HG02885 (cell line): ENCODE measurements around the gene HSPB2.

Experiments used
- ATAC-seq: cut with Tn5 transposase; IDR thresholded peaks from one replicate; pipeline ENCODE4 v1.9.1; 2021; ENCODE audit warnings: mild to moderate bottlenecking; ENCODE audit not compliant: unreplicated experiment, poor library complexity

HSPB2 gene

DNA sequence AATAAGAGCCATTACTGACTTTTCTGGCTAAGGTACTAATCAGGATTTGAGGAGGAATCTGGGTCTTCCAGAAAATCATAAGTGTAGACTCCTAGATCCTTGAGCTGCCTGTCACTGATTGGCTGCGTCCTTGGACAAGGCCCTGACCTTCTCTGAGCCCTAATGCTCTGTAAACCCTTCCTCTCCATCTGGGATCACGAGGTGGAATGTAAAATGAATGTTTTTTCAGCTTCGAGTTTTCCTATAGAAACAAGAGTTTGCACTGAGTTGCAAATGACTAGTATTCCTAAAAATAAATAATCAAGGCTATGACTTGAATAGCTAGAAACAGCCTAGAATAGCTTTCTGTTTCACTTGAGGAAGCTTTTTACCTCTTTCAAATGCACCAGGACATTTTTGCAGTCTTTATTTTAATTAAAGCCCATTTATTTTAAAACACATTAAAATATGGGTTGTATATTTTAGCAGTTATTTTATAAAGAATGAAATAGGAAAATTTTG, 23.6 kb downstream of the HSPB2 start:
- no peak for ATAC-seq

DNA sequence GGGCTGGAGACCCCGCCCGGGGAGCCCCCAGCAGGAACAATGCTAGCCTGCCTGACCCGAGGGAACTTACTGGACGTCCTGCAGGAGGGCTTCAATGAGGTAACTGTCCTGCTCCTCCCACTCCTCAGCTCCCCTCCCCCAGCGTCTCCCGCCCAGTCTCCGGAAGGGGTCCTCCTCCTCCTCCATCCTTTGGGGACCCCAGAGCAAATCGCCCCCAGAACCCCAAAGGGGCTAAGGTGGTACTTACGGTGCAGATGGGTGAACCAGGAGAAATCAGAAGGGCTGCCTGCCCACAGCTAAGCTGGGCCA, 24.9 kb downstream of the HSPB2 start:
- ATAC-seq = no peak

DNA sequence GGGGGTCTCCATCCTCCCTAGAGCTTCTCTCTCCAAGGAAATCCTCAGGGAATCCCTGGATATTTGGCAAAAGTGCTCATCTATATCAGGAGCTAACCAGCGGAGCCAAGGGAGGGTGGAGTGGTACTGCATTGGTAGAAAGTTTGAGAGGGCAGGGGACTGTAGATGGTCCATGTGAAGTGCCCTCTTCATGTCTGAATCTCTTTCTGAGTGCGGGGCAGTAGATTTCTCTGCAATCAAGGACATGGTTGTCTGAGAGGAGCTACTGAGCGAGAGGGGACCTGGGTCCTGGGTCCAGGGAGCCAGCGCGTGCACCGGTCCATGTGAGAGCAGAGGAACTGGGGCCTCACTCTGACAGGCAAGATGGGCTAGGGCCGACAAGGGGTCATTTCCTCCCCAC, 25.3 kb downstream of the HSPB2 start:
- no peak for ATAC-seq

DNA sequence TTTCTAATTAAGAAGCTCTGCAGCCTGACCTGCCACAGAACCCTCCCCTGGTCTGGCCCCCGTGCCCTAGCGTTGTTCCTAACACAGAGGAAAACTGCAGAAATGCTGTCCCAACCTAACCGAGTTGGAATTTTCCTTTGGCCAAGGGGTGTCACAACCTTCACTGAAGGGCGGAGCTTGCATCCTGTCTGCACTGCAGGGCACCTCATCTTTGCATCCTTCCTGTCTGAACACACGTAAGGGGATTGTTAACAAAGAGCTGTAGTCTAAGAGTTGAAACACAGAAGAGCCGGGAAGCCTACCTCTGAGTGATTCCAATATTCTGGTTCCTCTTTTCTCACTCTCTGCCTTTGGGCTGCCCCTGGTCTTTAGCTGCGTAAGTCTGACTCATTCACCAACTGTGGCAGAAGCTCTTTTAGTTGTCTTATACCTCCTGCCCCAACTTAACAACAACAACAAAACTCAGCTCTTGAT, 26.2 kb downstream of the HSPB2 start:
- ATAC-seq = peak; percentile 91

DNA sequence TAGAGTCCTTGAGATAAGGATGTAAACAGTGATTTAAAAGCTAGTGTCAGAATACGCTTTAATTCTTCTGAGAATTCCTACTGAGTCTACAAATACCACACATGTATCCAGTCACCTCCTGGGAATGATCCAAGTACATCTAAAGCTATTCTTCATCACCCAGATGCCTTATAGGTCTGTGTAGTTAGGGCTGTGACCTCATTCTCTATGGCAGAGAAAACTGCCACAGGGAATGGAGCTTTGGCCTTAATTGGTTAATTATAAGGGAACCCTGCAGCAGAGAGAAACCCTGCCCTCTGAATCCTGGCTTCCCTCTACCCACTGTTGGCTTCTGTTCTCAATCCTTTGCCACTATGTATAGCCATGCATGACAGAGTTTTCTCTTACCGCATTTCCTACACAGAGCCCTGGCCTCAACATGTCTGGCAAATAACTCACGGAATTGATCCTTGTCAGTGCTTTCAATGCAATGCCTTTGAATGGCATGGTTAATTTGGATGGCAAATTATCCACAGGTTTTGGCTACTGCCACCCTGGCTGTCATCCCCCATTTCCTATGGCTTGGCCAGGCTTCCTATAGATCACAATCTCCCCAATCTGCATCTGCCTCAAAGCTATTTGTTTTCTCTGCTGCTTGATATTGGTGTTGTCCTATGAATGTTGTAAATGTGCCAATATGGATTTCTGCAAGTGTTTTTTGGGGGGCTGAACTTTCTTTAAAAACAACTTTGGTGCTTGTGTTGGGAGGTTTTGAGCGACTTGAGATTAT, 27.5 kb downstream of the HSPB2 start:
- ATAC-seq = no peak

DNA sequence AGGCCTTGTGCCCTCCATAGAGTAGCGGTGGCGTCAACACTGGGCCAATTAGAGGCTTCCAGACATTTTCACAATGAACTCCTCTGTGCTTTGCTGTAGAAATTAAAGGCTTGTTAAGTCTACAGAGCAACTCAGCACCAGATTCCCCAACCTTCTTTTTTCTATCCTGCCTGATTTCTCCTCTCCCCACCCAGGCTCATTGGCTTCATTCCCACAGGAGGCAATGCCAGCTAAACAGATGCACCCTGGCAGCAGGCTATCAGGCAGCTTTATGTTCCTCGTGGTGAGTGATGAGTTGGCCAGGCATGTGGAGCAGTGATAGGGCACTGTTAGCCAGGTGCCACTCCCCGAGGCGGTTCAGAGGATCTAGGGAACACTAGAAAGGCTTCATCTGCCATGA, 29.4 kb downstream of the HSPB2 start:
- ATAC-seq = no peak

DNA sequence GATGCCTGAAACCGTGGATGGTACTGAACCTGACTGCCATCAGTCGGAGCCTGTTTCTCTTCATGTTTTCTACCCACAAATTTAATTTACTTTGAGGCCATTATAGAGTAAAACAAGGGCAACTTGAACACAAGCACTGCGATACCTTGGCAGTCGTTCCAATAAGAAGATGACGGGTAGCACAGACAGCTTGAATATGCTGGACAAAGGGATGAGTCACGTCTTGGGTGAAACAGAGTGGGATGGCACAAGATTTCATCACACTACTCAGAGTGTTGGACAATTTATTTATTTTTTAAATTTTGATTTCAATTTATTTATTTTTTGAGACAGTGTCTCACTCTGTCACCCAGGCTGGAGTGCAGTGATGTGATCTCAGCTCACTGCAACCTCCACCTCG, 30.3 kb downstream of the HSPB2 start:
- no peak for ATAC-seq

DNA sequence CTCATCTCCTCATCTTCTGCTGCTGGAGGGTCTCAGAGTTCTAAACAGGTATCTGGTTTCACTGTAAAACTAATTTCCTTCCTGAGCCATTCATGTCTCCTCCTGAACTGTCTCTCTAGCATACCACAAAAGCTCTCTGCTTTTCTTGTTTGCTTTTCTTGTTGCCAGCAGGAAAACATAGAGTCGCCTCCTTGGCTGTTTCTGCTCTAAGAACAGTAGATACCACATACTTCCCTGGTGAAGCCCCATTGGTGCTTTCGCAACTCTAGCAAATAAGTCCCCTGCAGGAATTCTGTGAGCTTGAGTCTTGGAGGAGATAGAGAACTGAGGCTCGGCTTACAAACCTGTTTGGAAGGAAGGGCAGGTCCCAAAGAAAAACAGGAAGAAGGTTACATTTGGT, 31.6 kb downstream of the HSPB2 start:
- no peak for ATAC-seq

DNA sequence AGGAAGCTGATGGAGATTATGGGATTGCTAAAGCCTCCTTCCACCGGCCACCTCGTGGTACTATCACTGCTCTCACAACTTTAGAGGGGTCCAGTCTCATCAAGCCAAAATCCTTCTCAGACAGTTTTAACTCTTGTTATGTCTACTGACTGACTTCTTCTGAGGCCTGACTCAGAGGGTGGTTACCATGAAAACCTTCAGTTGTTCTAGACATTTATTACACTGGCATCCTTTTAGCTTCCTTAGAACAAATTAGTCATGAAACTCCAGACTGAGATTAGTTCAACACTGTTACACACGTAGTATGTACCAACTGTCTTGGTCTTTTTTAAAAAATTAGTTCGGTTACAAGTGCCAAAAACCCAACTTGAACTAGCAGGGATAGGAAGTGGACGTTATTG, 32.1 kb downstream of the HSPB2 start:
- no peak for ATAC-seq

DNA sequence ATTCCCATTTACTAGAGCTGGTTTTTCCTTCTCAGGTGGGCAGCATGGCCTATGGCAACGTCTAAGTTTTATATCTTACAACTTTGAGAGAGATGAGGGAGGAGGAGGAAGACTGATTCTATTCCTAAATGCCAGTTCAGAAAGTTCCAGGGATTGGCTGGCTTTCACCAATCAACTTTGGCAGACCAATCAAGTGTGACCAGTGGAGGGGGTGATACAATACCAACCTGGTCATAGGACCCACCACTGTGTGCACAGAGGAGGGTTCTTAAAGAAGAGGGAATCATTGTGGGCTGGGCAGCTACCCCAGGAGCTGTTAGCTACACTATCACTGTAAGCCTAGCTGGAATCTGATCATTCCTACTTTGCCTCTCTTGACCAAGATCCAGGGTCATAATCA, 32.7 kb downstream of the HSPB2 start:
- ATAC-seq = no peak

DNA sequence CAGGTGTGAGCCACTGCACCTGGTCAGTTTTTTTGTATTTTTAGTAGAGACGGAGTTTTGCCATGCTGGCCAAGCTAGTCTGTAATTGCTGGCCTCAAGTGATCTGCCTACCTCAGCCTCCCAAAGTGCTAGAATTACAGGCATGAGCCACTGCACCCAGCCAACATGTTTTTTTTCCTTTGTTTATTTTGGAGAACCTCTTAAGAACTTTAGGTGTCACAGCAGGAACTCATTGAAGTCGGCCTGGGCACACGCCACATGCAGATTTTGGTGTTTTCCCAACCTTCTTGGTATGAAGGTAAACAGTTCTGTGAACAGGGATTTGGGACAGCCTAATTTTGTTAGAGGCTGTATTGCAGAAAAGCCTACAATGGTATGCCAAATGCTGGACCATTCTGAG, 34.0 kb downstream of the HSPB2 start:
- no peak for ATAC-seq

DNA sequence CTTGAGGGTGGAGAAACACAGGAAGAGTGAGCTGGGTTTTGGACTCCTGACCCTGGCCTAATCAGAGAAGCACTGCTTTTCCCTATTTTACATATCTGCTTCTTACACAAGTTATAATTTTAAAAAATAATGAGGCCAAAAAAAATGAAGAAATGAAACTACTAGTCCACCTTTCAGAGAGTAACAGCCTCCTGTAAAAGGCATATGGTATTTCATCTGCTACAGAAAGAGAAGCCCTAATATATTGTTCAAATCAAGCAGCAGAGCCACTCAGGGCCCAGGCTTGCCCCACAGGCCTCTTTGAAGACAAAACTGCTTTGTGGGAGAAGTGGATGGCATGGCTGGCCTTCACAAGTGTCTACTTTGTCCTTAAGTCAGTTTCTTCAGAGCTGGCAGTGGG, 34.6 kb downstream of the HSPB2 start:
- ATAC-seq = no peak

DNA sequence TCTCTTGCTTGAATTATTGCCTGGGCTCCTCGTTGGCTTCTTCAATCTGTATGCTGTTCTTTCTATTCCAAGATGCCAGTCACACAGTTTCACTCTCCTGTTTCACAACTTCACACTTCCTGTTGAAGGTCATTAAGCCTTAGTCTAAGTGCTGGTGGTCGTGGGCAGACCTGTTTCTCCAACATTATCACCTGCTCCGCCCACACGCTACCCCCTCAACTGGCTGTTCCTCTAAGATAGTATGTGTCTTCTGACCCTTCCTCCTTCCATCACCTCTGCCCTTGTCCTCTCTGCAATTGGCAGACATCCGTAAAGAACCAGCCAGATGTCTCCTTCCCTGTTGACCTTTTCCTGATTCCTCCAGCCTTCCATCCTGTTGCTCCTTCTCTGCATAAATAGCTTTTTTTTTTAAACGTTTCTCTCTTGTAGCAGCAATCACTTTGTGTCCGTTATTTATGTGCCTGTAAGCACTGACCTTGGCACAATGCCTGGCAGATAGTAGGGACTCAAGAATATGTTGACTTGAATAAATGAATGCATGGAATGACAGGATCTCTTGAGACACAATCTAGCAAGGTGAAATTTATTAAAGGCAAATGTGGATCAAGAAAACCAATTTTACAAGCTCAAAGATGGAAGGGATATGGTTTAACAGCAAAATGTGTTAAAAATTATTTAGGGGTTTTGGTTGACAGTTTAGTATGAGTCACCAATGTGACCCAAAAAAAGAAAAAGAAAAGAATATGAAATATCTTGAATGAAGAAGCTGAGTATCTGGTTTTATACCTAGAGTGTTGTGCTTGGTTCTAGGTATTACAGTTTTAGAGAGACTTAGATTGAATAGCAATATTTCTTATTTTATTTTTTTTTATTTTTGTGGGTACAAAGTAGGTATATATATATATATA, 37.2 kb downstream of the HSPB2 start:
- ATAC-seq = no peak

DNA sequence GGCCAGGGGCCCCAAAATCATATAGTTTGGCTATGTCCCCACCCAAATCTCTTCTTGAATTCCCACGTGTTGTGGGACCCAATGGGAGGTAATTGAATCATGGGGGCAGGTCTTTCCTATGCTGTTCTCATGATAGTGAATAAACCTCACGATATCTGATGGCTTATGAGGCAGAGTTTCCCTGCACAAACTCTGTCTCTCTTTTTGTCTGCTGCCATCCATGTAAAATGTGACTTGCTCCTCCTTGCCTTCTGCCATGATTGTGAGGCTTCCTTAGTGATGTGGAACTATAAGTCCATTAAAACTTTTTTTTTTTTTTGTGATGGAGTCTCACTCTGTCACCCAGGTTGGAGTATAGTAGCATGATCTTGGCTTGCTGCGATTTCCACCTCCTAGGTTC, 39.0 kb downstream of the HSPB2 start:
- ATAC-seq = no peak

DNA sequence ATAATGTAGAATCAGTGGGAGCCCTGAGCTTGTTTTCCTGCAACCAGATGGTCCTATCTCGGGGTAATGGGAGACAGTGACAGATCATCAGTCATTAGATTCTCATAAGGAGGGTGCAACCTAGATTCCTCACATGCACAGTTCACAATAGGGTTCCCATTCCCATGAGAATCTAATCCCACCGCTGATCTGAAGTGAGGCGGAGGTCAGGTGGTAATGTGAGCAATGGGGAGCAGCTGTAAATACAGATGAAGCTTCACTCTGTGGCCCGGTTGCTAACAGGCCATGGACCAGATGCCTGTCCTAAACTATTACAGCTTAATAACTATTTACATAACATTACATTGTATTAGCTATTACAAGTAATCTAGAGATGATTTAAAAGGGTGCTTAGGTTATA, 41.6 kb downstream of the HSPB2 start:
- ATAC-seq = no peak

DNA sequence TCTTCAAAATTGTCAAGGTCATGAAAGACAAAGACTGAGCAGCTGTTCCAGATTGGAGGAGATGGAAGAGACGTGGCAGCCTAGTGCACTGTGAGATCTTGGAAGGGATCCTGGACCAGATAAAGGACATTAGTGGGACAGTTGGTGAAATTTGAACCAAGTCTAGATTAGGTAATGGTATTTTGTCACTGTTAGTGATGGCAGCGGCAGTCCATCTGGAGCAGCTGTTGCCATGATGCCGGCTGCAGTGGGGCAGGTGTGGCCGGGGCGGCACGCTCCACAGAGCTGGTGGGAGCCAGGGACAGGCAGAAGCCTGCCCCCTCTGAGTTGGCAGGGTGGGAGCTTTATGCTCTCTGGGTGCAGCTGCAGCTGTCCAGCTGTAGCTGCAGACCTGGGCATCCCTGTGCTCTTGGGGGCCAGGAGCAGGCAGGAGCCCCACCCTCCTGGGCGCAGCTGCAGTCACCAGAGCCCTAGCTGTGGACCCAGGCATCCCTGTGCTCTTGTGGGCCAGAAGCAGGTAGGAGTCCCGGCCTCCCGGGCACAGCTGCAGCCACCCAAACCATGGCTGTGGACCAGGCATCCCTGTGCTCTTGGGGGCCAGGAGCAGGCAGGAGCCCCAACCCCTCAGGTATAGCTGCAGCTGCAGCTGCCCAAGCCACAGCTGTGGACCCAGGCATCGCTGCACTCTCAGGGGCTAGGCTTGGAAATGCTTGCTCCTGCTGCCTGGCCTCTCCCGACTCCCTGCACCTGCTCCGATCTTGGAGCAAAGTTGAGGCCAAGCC, 45.3 kb downstream of the HSPB2 start:
- ATAC-seq = no peak

DNA sequence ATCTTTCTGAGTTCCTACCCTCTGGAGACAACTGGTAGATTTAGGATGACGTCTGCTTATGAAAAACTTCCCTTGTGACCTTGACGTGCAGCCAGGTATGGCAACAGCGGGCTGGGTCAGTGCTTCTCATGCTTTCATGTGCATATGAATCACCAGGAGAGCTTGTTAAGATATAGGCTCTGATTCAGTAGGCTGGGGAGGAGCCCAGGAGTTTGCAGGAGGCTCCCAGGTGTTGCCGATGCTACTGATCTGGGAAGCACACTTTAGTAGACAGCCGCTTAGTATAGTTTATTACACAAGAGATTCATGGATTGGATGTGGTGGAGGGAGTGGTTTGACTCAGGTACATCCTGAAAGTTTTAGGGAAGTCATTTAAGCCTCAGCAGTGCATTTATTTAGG, 48.4 kb downstream of the HSPB2 start:
- ATAC-seq = no peak

DNA sequence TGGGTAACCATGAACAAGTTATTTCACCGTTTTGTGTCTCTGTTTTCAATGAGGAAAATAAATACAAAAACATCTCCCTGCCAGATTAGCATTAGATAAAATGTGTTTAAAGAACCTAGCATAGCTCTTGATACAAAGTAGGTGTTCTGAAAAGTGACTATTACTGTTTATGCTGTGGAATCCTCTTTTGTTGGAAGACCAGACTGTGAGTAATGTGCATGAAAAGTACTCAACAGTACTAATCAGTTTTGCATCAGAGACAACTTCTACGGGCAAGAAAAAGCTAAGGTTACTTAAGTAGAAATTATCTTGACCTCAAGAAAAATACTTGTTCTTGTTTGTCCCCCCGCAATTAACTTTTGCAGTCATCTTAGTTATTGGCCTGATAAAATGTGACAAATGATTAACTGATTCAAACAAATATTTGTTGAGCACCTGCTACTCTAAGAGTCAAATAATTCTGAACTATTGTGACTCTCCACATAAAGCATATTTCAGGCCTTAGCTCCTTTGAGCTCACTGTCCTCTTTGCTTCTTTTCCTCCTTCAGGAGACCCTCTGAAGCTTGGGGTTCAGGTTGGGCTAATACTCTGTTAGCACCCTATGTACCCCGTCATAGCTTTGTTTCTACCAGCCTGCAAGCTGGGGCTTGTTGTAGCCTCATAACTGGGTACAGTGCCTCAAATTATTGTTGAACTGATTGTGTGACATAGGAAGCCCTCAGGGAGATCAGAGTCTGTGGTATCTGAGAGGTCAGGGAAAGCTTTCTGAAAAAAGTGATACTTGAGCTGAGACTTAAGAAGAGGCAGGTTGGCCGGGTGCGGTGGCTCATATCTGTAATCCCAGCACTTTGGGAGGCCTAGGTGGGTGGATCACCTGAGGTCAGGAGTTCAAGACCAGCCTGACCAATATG, 49.1 kb downstream of the HSPB2 start:
- ATAC-seq = no peak
